Natural killer cell treated with Interleukin-12 subunit alpha and Interleukin-12 subunit beta and Interleukin-15 and Interleukin-18, amount 100 ng/mL, for 72 hours (primary cell): ENCODE results near the gene SCAF11. TPM values are rescaled to one million over a fixed set of nuclear protein-coding genes. Genes with fewer than 3 reads are reported as not detected.
"Not testable (repeated sequence)": the region's sequence is repeated elsewhere in the genome, so short reads cannot be mapped to it uniquely, and the experiment has no call there.

Source experiments
- ATAC-seq, 2 donors: fragments of 150-1000 bp; cut with Tn5 transposase in 1 of 2; sonication (Bioruptor Pico), chemical (Tn5 transposase) in 1 of 2; 2 replicates each; pipeline ENCODE4 v1.10.0; 2021
- DNase-seq: peaks from one replicate; pipeline ENCODE4 v3.0.0; 2022; ENCODE audit warnings: low spot score
- H3K27ac Mint-ChIP-seq, 2 donors: 1 replicate in 1 of 2; 2 replicates in 1 of 2; pipeline ENCODE4 v1.8.0; 2022; ENCODE audit warnings: mixed read lengths in 2 of 2, mild to moderate bottlenecking in 1 of 2, moderate library complexity in 1 of 2
- H3K27me3 Mint-ChIP-seq, 2 donors: 1 replicate in 1 of 2; 2 replicates in 1 of 2; pipeline ENCODE4 v1.8.0; 2022; ENCODE audit warnings: mixed read lengths in 2 of 2
- H3K36me3 Mint-ChIP-seq: one replicate; pipeline ENCODE4 v1.8.0; 2022; ENCODE audit warnings: mixed read lengths
- H3K4me1 Mint-ChIP-seq, 2 donors: 1 replicate in 1 of 2; 2 replicates in 1 of 2; pipeline ENCODE4 v1.8.0; 2022; ENCODE audit warnings: low read depth in 2 of 2, mixed read lengths in 2 of 2, mild to moderate bottlenecking in 1 of 2
- H3K4me3 Mint-ChIP-seq: one replicate; pipeline ENCODE4 v1.8.0; 2022; ENCODE audit warnings: mixed read lengths
- H3K9me3 Mint-ChIP-seq: 2 replicates; pipeline ENCODE4 v1.8.0; 2022; ENCODE audit warnings: mixed read lengths
- total RNA-seq, 2 donors: library from RNA; stranded (reverse); gene quantifications; one replicate each; pipeline ENCODE4 v1.2.3, GENCODE V29; 2022

Gene SCAF11, protein sequence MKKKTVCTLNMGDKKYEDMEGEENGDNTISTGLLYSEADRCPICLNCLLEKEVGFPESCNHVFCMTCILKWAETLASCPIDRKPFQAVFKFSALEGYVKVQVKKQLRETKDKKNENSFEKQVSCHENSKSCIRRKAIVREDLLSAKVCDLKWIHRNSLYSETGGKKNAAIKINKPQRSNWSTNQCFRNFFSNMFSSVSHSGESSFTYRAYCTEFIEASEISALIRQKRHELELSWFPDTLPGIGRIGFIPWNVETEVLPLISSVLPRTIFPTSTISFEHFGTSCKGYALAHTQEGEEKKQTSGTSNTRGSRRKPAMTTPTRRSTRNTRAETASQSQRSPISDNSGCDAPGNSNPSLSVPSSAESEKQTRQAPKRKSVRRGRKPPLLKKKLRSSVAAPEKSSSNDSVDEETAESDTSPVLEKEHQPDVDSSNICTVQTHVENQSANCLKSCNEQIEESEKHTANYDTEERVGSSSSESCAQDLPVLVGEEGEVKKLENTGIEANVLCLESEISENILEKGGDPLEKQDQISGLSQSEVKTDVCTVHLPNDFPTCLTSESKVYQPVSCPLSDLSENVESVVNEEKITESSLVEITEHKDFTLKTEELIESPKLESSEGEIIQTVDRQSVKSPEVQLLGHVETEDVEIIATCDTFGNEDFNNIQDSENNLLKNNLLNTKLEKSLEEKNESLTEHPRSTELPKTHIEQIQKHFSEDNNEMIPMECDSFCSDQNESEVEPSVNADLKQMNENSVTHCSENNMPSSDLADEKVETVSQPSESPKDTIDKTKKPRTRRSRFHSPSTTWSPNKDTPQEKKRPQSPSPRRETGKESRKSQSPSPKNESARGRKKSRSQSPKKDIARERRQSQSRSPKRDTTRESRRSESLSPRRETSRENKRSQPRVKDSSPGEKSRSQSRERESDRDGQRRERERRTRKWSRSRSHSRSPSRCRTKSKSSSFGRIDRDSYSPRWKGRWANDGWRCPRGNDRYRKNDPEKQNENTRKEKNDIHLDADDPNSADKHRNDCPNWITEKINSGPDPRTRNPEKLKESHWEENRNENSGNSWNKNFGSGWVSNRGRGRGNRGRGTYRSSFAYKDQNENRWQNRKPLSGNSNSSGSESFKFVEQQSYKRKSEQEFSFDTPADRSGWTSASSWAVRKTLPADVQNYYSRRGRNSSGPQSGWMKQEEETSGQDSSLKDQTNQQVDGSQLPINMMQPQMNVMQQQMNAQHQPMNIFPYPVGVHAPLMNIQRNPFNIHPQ (N-terminal part only)
- total RNA-seq: 100 to 1,000 TPM; 106 to 117 TPM

GRCh38 chr12:45990468-45991283, at the start of gene SCAF11:
Gene SCAF11, minus strand, starts transcription at chr12:45990574. Its CDS starts 26,407 bp downstream, at chr12:45964167.
- H3K9me3 Mint-ChIP-seq: no peaks in the 10 kb centered on the region
- H3K4me3 Mint-ChIP-seq: peak within 1 kb of the TSS; percentile 94
- DNase-seq: peak; percentile 100

DNA sequence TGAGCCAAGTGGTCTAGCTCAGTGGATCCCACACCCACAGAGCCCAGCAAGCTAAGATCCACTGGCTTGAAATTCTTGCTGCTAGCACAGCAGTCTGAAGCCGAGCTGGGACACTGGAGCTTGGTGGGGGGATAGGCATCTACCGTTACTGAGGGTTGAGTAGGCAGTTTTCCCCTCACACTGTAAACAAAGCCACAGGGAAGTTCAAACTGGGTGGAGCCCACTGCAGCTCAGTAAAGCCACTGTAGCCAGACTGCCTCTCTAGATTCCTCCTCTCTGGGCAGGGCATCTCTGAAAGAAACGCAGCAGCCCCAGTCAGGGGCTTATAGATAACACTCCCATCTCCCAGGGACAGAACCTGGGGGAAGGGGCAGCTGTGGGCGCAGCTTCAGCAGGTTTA, 46.7 kb upstream of the SCAF11 start:
- not testable (repeated sequence) for DNase-seq, ATAC-seq, H3K9me3 Mint-ChIP-seq, H3K4me3 Mint-ChIP-seq, H3K27ac Mint-ChIP-seq, H3K4me1 Mint-ChIP-seq
- H3K36me3 Mint-ChIP-seq: peaks cover 13% of the 10 kb centered on the region
- peaks cover 18 to 25% of the 10 kb centered on the region in 2 donors for H3K27me3 Mint-ChIP-seq

More at GRCh38 chr12:45990468-45991283, at the start of gene SCAF11:
- Mint-ChIP-seq H3K4me1 (peaks cover 34 to 47% of the 10 kb centered on the region in 2 donors), H3K27me3 (no peaks in the 10 kb centered on the region), H3K27ac (peak within 1 kb of the TSS; percentile 98 to 99), H3K36me3 (peaks cover 16% of the 10 kb centered on the region)
- peak; percentile 93 for ATAC-seq

- Mint-ChIP-seq H3K9me3 (peaks cover 10% of the 10 kb centered on the region), H3K36me3 (peaks cover 33% of the 10 kb centered on the region), H3K4me1 (no peaks in the 10 kb centered on the region), H3K27ac (no peak overlapping the region), H3K27me3 (peaks cover 5 to 15% of the 10 kb centered on the region in 2 donors), H3K4me3 (no peak overlapping the region)
- no peak for DNase-seq
- no peak for ATAC-seq
Observed at GRCh38 chr12:46027172-46027571, 36.8 kb upstream of the SCAF11 start.

DNA sequence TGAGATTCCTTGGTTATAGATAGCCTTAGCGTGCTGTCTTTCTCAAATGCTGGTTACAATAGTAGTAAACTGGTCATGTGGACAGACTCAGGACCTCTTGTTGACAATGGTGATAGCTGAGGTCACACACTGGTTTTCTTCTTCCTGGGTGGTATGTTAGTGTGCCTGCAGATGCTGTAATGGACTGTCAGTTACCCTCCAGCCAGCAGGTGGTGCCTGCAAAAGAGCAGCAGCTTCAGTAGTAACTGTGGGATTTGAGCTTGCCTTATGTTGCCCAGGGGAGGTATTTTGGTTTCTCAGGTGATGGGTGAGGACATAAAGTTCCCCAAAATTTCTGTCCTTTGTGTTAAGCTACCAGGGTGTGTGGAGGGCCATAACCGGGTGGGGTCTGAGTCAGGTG, 33.7 kb upstream of the SCAF11 start:
- Mint-ChIP-seq H3K27me3 (peaks cover 15 to 44% of the 10 kb centered on the region in 2 donors), H3K36me3 (peaks cover 50% of the 10 kb centered on the region), H3K9me3 (peaks cover 16% of the 10 kb centered on the region), H3K4me1 (no peaks in the 10 kb centered on the region), H3K4me3 (no peak overlapping the region), H3K27ac (no peak overlapping the region)
- ATAC-seq (no peak), DNase-seq (no peak)

DNA sequence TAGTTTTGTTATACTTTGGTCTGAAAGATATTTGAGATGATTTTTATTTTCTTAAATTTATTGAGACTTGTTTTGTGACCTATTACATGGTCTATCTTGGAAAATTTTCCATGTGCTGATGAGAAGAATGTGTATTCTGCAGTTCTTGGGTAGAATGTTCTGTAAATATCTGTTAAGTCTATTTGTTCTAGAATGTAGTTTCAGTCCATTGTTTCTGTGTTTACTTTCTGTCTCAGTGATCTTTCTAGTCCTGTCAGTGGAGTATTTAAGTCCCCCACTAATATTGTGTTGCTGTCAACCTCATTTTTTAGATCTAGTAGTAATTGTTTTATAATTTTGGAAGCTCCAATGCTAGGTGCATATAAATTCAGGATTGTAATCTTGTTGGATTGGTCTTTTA, 30.4 kb upstream of the SCAF11 start:
- H3K4me3 Mint-ChIP-seq: no peak overlapping the region
- no peak for ATAC-seq
- DNase-seq: no peak
- H3K9me3 Mint-ChIP-seq: peaks cover 8% of the 10 kb centered on the region
- peaks cover 15 to 43% of the 10 kb centered on the region in 2 donors for H3K27me3 Mint-ChIP-seq
- H3K27ac Mint-ChIP-seq: no peak overlapping the region
- H3K36me3 Mint-ChIP-seq: peaks cover 29% of the 10 kb centered on the region
- H3K4me1 Mint-ChIP-seq: no peaks in the 10 kb centered on the region

GRCh38 chr12:46018712-46019111, 28.3 kb upstream of the SCAF11 start:
- H3K27ac Mint-ChIP-seq, H3K9me3 Mint-ChIP-seq, H3K4me1 Mint-ChIP-seq, DNase-seq, H3K4me3 Mint-ChIP-seq, ATAC-seq: not testable (repeated sequence)
- H3K27me3 Mint-ChIP-seq: peaks cover 15 to 43% of the 10 kb centered on the region in 2 donors
- peaks cover 24% of the 10 kb centered on the region for H3K36me3 Mint-ChIP-seq

GRCh38 chr12:46017866-46018375, 27.5 kb upstream of the SCAF11 start:
- not testable (repeated sequence) for H3K4me3 Mint-ChIP-seq, H3K27ac Mint-ChIP-seq, H3K4me1 Mint-ChIP-seq

GRCh38 chr12:46005823-46006222, 15.4 kb upstream of the SCAF11 start:
- Mint-ChIP-seq H3K9me3 (no peaks in the 10 kb centered on the region), H3K4me1 (no peaks in the 10 kb centered on the region), H3K36me3 (no peaks in the 10 kb centered on the region), H3K4me3 (no peak overlapping the region), H3K27ac (no peak overlapping the region), H3K27me3 (no peaks in the 10 kb centered on the region)
- no peak for ATAC-seq
- DNase-seq: no peak

More at GRCh38 chr12:46017866-46018375, 27.5 kb upstream of the SCAF11 start:
- Mint-ChIP-seq H3K27me3 (peaks cover 15 to 43% of the 10 kb centered on the region in 2 donors), H3K36me3 (peaks cover 24% of the 10 kb centered on the region)
- not testable (repeated sequence) for ATAC-seq, H3K9me3 Mint-ChIP-seq, DNase-seq

DNA sequence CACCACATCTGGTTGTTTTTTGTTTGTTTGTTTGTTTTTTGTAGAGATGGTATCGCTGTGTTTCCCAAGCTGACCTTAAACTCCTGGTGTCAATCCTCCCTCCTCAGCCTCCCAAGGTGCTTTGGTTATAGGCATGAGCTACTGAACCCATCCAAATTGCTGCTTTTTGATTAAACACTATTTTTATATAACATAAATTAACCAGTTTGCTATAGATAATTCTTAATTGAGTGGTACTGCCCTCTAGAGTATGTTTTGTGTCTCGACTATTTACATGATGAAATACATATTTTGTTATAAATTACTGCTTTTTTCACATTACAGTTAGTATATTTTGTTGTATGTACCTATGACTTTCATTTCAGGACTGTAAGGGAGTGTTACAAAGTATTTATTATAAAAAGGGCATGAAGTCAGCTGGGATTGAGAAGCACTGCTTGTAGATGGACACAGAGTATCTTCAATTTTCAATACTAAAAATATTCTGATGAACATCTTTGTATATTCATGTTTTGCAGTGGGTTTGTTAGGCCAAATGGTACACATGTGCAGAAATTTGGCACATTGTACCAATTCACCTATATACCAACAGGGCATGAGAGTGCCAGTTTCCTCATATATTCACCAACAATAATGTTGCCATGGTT, 14.9 kb upstream of the SCAF11 start:
- Mint-ChIP-seq H3K36me3 (no peaks in the 10 kb centered on the region), H3K4me3 (no peak overlapping the region), H3K27ac (no peak overlapping the region), H3K9me3 (no peaks in the 10 kb centered on the region), H3K27me3 (no peaks in the 10 kb centered on the region), H3K4me1 (no peaks in the 10 kb centered on the region)
- no peak for DNase-seq
- ATAC-seq: no peak

DNA sequence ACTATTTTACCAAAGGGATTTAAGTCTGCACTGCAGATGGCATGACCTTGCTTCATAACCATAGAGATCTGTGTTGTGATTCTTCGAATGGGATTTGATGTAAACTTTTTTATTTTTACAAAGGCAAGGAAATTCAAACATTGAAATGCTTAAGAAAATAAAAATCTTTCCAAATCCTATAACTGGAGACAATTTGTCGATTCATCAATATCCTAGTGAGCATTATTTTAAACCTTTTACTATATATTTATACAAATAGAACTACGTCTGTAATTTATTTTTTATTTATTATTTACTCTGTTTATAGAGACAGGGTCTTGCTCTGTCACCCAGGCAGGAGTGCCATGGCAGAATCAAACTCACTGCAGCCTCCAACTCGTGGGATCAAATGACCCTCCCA, 14.3 kb upstream of the SCAF11 start:
- Mint-ChIP-seq H3K36me3 (no peaks in the 10 kb centered on the region), H3K4me3 (no peak overlapping the region), H3K27me3 (no peaks in the 10 kb centered on the region), H3K27ac (no peak overlapping the region), H3K9me3 (no peaks in the 10 kb centered on the region), H3K4me1 (no peaks in the 10 kb centered on the region)
- DNase-seq: no peak
- no peak for ATAC-seq

GRCh38 chr12:46000076-46000475, 9.7 kb upstream of the SCAF11 start:
- H3K9me3 Mint-ChIP-seq, H3K4me3 Mint-ChIP-seq, H3K4me1 Mint-ChIP-seq, ATAC-seq, DNase-seq, H3K27me3 Mint-ChIP-seq, H3K27ac Mint-ChIP-seq, H3K36me3 Mint-ChIP-seq: not testable (repeated sequence)

DNA sequence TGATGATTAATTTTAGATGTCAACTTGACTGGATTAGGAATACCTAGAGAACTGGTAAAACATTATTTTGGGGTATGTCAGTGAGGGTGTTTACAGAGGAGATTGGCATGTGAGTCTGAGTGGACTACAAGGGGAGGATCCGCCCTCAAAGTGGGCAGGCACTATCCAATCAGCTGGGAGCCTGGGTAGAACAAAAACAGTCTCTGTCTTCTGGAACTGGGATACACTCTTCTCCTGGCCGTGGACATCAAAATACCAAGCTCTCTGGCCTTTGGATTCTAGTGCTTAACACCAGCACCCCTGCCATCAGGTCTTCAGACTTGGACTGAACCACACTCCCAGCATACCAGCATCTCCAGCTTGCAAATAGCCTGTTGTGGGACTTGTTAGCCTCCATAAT, 4.4 kb upstream of the SCAF11 start:
- no peaks in the 10 kb centered on the region for H3K36me3 Mint-ChIP-seq
- ATAC-seq: no peak
- H3K4me3 Mint-ChIP-seq: no peak overlapping the region
- H3K27me3 Mint-ChIP-seq: no peaks in the 10 kb centered on the region
- no peaks in the 10 kb centered on the region for H3K9me3 Mint-ChIP-seq
- no peak overlapping the region for H3K27ac Mint-ChIP-seq
- no peak for DNase-seq
- H3K4me1 Mint-ChIP-seq: peaks cover 11 to 15% of the 10 kb centered on the region in 2 donors
